ENCODE results near the gene MICALL2.
"Not testable (repeated sequence)": the region's sequence is repeated elsewhere in the genome, so short reads cannot be mapped to it uniquely, and the experiment has no call there.

MICALL2 gene

GRCh38 chr7:1455241-1455939 is 3.9 kb downstream of the MICALL2 start:
- H3K4me3 Mint-ChIP-seq: no peak overlapping the region
- H3K27ac Mint-ChIP-seq: no peak overlapping the region
- no peaks in the 10 kb centered on the region for H3K9me3 Mint-ChIP-seq
- no peaks in the 10 kb centered on the region for H3K4me1 Mint-ChIP-seq (ENCODE audit: low read depth)
- peaks cover 3% of the 10 kb centered on the region for H3K27me3 Mint-ChIP-seq (ENCODE audit: low read depth)
- H3K36me3 Mint-ChIP-seq (ENCODE audit: low read depth): no peaks in the 10 kb centered on the region
- no peak for DNase-seq (ENCODE audit: low spot score)

DNA sequence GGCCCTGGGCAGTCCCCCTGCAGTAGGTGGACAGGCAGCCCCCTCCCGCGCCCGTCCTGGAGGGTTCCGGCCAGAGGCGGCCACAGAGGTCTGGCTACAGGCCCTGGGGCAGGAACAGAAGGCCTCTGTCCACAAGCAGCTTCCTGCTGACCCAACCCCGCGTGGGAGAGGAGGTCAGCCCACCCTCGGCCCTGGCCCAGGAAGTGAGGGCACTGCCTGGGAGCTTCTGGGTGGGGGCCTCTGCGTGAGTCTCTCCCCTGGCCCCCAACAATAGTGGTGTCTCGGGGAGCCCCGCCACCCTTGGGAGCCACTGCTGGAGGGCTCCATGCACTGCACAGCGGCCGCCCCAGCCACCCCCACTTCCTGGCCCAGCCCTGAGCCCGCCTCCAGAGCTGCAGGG is 4.7 kb downstream of the MICALL2 start:
- Mint-ChIP-seq H3K36me3 (ENCODE audit: low read depth) (no peaks in the 10 kb centered on the region), H3K4me1 (ENCODE audit: low read depth) (no peaks in the 10 kb centered on the region), H3K27ac (no peak overlapping the region), H3K4me3 (no peak overlapping the region), H3K27me3 (ENCODE audit: low read depth) (peaks cover 3% of the 10 kb centered on the region), H3K9me3 (no peaks in the 10 kb centered on the region)
- no peak for DNase-seq (ENCODE audit: low spot score)

DNA sequence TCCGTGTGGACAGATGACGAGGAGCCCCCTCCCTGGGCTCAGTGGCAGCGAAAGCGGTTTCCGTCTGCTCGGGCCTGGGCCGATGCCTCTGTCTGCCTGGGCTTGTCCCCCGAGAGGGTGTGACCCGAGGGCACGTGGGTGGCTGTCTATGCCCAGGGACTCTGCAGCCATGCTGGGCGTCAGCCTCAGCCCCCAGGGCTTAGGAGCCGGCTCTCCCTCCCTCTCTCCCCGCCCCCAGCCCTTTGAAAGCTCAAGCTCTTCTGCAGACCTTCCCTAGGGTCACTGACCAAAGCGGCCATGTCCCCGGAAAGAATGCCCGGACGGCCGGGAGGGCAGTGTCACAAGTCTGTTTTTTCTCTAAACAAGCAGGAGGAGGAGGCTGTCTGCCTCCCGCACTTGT is 7.1 kb downstream of the MICALL2 start:
- DNase-seq (ENCODE audit: low spot score): no peak
- H3K36me3 Mint-ChIP-seq (ENCODE audit: low read depth): no peaks in the 10 kb centered on the region
- no peak overlapping the region for H3K4me3 Mint-ChIP-seq
- H3K9me3 Mint-ChIP-seq: no peaks in the 10 kb centered on the region
- H3K27ac Mint-ChIP-seq: no peak overlapping the region
- H3K4me1 Mint-ChIP-seq (ENCODE audit: low read depth): no peaks in the 10 kb centered on the region
- no peaks in the 10 kb centered on the region for H3K27me3 Mint-ChIP-seq (ENCODE audit: low read depth)

DNA sequence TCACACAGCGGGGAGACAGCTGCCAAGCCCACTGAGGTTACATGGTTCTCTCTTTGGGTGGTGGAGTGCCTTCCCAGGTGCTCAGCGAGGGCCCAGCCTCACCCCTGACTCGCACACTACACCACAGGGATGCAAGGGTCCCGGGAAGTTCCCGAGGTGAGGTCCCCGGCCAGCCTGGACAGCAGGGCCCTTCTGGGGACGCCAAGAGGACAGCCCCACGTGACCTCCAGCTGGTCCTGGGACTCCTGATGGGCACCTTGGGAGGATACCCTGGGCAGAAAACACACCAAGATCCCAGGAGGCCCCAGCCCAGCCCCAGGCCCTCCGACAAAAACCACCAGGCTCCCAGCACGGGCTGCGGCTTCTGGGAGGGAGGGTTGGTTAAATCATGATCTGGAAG is 8.3 kb downstream of the MICALL2 start:
- H3K9me3 Mint-ChIP-seq: no peaks in the 10 kb centered on the region
- no peak for DNase-seq (ENCODE audit: low spot score)
- no peaks in the 10 kb centered on the region for H3K36me3 Mint-ChIP-seq (ENCODE audit: low read depth)
- H3K27ac Mint-ChIP-seq: no peak overlapping the region
- no peaks in the 10 kb centered on the region for H3K27me3 Mint-ChIP-seq (ENCODE audit: low read depth)
- H3K4me3 Mint-ChIP-seq: no peak overlapping the region
- no peaks in the 10 kb centered on the region for H3K4me1 Mint-ChIP-seq (ENCODE audit: low read depth)

GRCh38 chr7:1450431-1450830 is 8.8 kb downstream of the MICALL2 start:
- Mint-ChIP-seq H3K9me3 (no peaks in the 10 kb centered on the region), H3K36me3 (ENCODE audit: low read depth) (no peaks in the 10 kb centered on the region), H3K4me1 (ENCODE audit: low read depth) (no peaks in the 10 kb centered on the region), H3K4me3 (no peak overlapping the region), H3K27ac (no peak overlapping the region), H3K27me3 (ENCODE audit: low read depth) (no peaks in the 10 kb centered on the region)
- no peak for DNase-seq (ENCODE audit: low spot score)

DNA sequence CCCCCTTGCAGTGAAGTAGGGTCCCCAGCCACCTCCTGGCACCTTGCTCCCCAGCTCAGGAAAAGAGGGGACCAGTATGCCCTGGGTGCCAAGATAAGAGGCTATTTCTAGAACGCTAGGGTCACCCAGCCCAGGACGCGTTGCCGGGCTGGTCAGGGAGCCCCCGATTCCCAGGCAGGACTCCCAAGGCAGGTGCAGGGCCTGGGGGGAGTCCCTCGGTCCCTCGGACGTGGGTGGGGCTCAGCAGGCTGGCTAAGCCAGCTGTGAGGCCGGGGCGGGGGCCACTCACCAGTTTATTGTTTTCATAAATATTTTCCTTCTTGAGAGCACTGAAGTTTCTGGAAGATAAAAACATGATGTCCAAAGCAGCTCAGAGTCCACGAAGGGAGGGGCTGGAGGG is 9.3 kb downstream of the MICALL2 start:
- no peak for DNase-seq (ENCODE audit: low spot score)
- H3K4me1 Mint-ChIP-seq (ENCODE audit: low read depth): no peaks in the 10 kb centered on the region
- no peaks in the 10 kb centered on the region for H3K9me3 Mint-ChIP-seq
- H3K27me3 Mint-ChIP-seq (ENCODE audit: low read depth): no peaks in the 10 kb centered on the region
- H3K36me3 Mint-ChIP-seq (ENCODE audit: low read depth): no peaks in the 10 kb centered on the region
- H3K4me3 Mint-ChIP-seq: no peak overlapping the region
- H3K27ac Mint-ChIP-seq: no peak overlapping the region

- no peaks in the 10 kb centered on the region for H3K27me3 Mint-ChIP-seq (ENCODE audit: low read depth)
- no peak overlapping the region for H3K4me3 Mint-ChIP-seq
- H3K4me1 Mint-ChIP-seq (ENCODE audit: low read depth): no peaks in the 10 kb centered on the region
- no peaks in the 10 kb centered on the region for H3K36me3 Mint-ChIP-seq (ENCODE audit: low read depth)
- H3K9me3 Mint-ChIP-seq: no peaks in the 10 kb centered on the region
- no peak for DNase-seq (ENCODE audit: low spot score)
- H3K27ac Mint-ChIP-seq: no peak overlapping the region
Observed at GRCh38 chr7:1449501-1449900, 9.8 kb downstream of the MICALL2 start.

GRCh38 chr7:1448958-1449357 is 10.3 kb downstream of the MICALL2 start:
- Mint-ChIP-seq H3K36me3 (ENCODE audit: low read depth) (no peaks in the 10 kb centered on the region), H3K9me3 (no peaks in the 10 kb centered on the region), H3K27me3 (ENCODE audit: low read depth) (no peaks in the 10 kb centered on the region), H3K27ac (no peak overlapping the region), H3K4me3 (no peak overlapping the region), H3K4me1 (ENCODE audit: low read depth) (no peaks in the 10 kb centered on the region)
- no peak for DNase-seq (ENCODE audit: low spot score)

DNA sequence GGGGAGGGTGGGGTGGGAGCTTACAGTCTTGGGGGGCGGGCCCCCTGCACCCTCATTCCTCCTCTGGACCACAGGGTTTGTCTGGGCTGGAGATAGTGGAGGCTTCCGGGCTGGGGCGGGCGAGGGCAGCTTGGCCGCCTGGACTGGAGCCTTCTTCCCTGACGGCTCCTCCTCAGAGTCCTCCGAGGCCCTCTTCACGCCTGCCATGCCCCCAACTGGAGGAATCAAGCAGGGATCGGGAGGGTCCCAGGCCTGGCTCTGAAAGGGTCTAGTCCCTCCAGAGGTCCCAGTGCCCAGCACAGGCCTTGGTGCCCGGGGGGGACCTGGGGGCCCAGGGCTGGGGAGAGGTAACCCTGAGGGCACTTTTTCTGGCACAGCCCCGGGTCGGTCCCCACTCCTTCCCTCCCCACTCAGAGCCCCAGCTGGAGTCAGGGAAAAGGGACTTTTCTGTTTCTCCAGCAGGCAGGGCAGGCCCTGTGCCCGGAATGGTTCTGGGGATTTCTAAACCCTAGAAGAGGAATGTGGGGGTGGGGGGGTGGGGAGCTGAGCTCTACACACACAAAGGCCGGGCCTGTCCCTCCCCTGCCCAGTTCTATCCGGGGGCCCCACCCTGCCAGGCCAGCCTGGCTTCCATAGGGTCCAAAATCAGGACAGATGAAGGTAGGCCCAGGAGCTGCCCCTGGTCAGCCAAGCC is 11.6 kb downstream of the MICALL2 start:
- H3K27me3 Mint-ChIP-seq (ENCODE audit: low read depth): no peaks in the 10 kb centered on the region
- no peak overlapping the region for H3K4me3 Mint-ChIP-seq
- DNase-seq (ENCODE audit: low spot score): no peak
- H3K27ac Mint-ChIP-seq: no peak overlapping the region
- H3K36me3 Mint-ChIP-seq (ENCODE audit: low read depth): no peaks in the 10 kb centered on the region
- no peaks in the 10 kb centered on the region for H3K9me3 Mint-ChIP-seq
- H3K4me1 Mint-ChIP-seq (ENCODE audit: low read depth): no peaks in the 10 kb centered on the region

GRCh38 chr7:1447112-1447511 is 12.2 kb downstream of the MICALL2 start:
- no peak for DNase-seq (ENCODE audit: low spot score)
- no peak overlapping the region for H3K4me3 Mint-ChIP-seq
- H3K27me3 Mint-ChIP-seq (ENCODE audit: low read depth): no peaks in the 10 kb centered on the region
- no peak overlapping the region for H3K27ac Mint-ChIP-seq
- no peaks in the 10 kb centered on the region for H3K9me3 Mint-ChIP-seq
- H3K36me3 Mint-ChIP-seq (ENCODE audit: low read depth): no peaks in the 10 kb centered on the region
- H3K4me1 Mint-ChIP-seq (ENCODE audit: low read depth): no peaks in the 10 kb centered on the region

GRCh38 chr7:1446620-1447032 is 12.6 kb downstream of the MICALL2 start:
- no peaks in the 10 kb centered on the region for H3K27me3 Mint-ChIP-seq (ENCODE audit: low read depth)
- no peak overlapping the region for H3K4me3 Mint-ChIP-seq

GRCh38 chr7:1446026-1446425 is 13.2 kb downstream of the MICALL2 start:
- not testable (repeated sequence) for H3K27ac Mint-ChIP-seq; H3K4me1 Mint-ChIP-seq (ENCODE audit: low read depth); H3K9me3 Mint-ChIP-seq; H3K27me3 Mint-ChIP-seq (ENCODE audit: low read depth); H3K36me3 Mint-ChIP-seq (ENCODE audit: low read depth); H3K4me3 Mint-ChIP-seq; DNase-seq (ENCODE audit: low spot score)

More at GRCh38 chr7:1446620-1447032, 12.6 kb downstream of the MICALL2 start:
- DNase-seq (ENCODE audit: low spot score): no peak
- Mint-ChIP-seq H3K36me3 (ENCODE audit: low read depth) (no peaks in the 10 kb centered on the region), H3K27ac (no peak overlapping the region), H3K4me1 (ENCODE audit: low read depth) (no peaks in the 10 kb centered on the region), H3K9me3 (no peaks in the 10 kb centered on the region)

GRCh38 chr7:1445341-1445740 is 13.9 kb downstream of the MICALL2 start:
- Mint-ChIP-seq H3K27me3 (ENCODE audit: low read depth) (no peaks in the 10 kb centered on the region), H3K4me1 (ENCODE audit: low read depth) (no peaks in the 10 kb centered on the region), H3K9me3 (no peaks in the 10 kb centered on the region), H3K27ac (no peak overlapping the region), H3K36me3 (ENCODE audit: low read depth) (no peaks in the 10 kb centered on the region), H3K4me3 (no peak overlapping the region)
- DNase-seq (ENCODE audit: low spot score): no peak

DNA sequence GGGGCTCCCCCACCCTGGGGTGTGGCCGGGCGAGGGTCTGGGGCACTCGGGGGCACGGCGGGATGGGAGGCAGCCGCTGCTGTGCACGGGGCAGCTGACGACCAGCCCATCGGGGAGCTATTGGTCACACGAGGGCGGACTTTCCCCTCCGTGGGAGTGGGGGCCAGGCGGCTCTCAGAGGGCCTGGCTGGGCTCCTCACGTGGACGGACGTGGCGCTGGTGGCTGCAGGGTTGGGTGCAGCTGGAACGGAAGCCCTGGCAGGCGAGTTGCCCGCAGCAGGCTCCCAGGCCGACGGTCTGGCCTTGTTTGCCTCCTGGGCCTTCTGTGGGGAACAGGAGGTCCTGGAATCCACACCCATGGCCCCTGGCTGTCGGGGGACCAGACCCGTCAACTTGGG is 14.3 kb downstream of the MICALL2 start:
- Mint-ChIP-seq H3K27ac (no peak overlapping the region), H3K36me3 (ENCODE audit: low read depth) (no peaks in the 10 kb centered on the region), H3K4me1 (ENCODE audit: low read depth) (no peaks in the 10 kb centered on the region), H3K9me3 (no peaks in the 10 kb centered on the region), H3K27me3 (ENCODE audit: low read depth) (no peaks in the 10 kb centered on the region), H3K4me3 (no peak overlapping the region)
- no peak for DNase-seq (ENCODE audit: low spot score)
